HG03378 (cell line): ENCODE measurements around the gene ZNF48.

Source experiments
- ATAC-seq: cut with Tn5 transposase; IDR thresholded peaks from one replicate; pipeline ENCODE4 v1.9.1; 2021; ENCODE audit warnings: mild to moderate bottlenecking, moderate library complexity; ENCODE audit not compliant: unreplicated experiment

Gene ZNF48

GRCh38 chr16:30401768-30402425 lies 6.7 kb downstream of the ZNF48 start:
- no peak for ATAC-seq

- peak; percentile 4 for ATAC-seq
Measured at GRCh38 chr16:30406795-30407101, 11.5 kb downstream of the ZNF48 start.

- peak; percentile 43 for ATAC-seq
Measured at GRCh38 chr16:30407102-30407803, 12.0 kb downstream of the ZNF48 start, which contains the start of gene ZNF771. Gene ZNF771, plus strand, starts transcription at chr16:30407606. Its CDS starts 448 bp downstream, at chr16:30408054.

GRCh38 chr16:30407804-30408534 lies 12.7 kb downstream of the ZNF48 start:
- ATAC-seq = no peak

- no peak for ATAC-seq
Measured at GRCh38 chr16:30409125-30410060, 14.2 kb downstream of the ZNF48 start.

- no peak for ATAC-seq
Measured at GRCh38 chr16:30413112-30413806, 18.0 kb downstream of the ZNF48 start.

GRCh38 chr16:30414159-30414558 lies 18.9 kb downstream of the ZNF48 start:
- no peak for ATAC-seq

- no peak for ATAC-seq
Measured at GRCh38 chr16:30416047-30416603, 20.9 kb downstream of the ZNF48 start.

- ATAC-seq = peak; percentile 5
Measured at GRCh38 chr16:30416624-30417528, 21.7 kb downstream of the ZNF48 start.

GRCh38 chr16:30417529-30418349 lies 22.5 kb downstream of the ZNF48 start:
- ATAC-seq = peak; percentile 48

- no peak for ATAC-seq
Measured at GRCh38 chr16:30418350-30419181, 23.3 kb downstream of the ZNF48 start.

GRCh38 chr16:30421010-30421409 lies 25.8 kb downstream of the ZNF48 start:
- ATAC-seq = no peak

- ATAC-seq = no peak
Measured at GRCh38 chr16:30428055-30428454, 32.8 kb downstream of the ZNF48 start.

GRCh38 chr16:30429418-30429677 lies 34.1 kb downstream of the ZNF48 start:
- ATAC-seq = no peak

- peak; percentile 92 for ATAC-seq
Measured at GRCh38 chr16:30429678-30430427, 34.6 kb downstream of the ZNF48 start, which contains the start of gene DCTPP1. Gene DCTPP1, minus strand, starts transcription at chr16:30430030. Its CDS starts 50 bp downstream, at chr16:30429980.

GRCh38 chr16:30430428-30430970 lies 35.3 kb downstream of the ZNF48 start:
- ATAC-seq = no peak
